ENCODE measurements around the gene DYNLT4. TPM values are rescaled to one million over a fixed set of nuclear protein-coding genes. Genes with fewer than 3 reads are reported as not detected.
"Not testable (repeated sequence)": the region's sequence is repeated elsewhere in the genome, so short reads cannot be mapped to it uniquely, and the experiment has no call there.

The DYNLT4 gene
- total RNA-seq, 1 donor from 2014 or later = 0.32 TPM

DNA sequence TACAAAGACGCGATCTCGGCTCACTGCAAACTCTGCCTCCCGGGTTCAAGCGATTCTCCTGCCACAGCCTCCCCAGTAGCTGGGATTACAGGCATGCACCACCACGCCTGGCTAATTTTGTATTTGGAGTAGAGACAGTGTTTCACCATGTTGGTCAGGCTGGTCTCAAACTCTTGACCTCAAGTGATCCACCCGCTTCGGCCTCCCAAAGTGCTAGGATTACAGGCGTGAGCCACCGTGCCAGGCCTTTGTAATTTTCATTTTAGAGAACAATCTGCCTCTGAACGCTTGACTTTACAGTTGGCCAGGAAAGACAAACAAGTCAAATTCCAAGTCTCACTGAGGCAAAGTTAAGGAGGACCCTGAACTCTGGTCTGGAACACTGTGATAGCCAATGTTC is 31.1 kb upstream of the DYNLT4 start:
- DNase-seq (ENCODE audit: low spot score); H3K9me3 Mint-ChIP-seq; H3K4me3 Mint-ChIP-seq (ENCODE audit: low read depth); H3K27ac Mint-ChIP-seq; H3K36me3 Mint-ChIP-seq (ENCODE audit: low read depth): not testable (repeated sequence)
- Mint-ChIP-seq H3K27me3 (ENCODE audit: low read depth) (peaks cover 17% of the 10 kb centered on the region), H3K4me1 (ENCODE audit: low read depth) (peaks cover 12% of the 10 kb centered on the region)
- intact Hi-C loops (cut with micrococcal nuclease) = loop anchor here (5.0 kb wide), 1 partner anchor 149 kb away; the partner anchor contains the start of gene EIF2B3

DNA sequence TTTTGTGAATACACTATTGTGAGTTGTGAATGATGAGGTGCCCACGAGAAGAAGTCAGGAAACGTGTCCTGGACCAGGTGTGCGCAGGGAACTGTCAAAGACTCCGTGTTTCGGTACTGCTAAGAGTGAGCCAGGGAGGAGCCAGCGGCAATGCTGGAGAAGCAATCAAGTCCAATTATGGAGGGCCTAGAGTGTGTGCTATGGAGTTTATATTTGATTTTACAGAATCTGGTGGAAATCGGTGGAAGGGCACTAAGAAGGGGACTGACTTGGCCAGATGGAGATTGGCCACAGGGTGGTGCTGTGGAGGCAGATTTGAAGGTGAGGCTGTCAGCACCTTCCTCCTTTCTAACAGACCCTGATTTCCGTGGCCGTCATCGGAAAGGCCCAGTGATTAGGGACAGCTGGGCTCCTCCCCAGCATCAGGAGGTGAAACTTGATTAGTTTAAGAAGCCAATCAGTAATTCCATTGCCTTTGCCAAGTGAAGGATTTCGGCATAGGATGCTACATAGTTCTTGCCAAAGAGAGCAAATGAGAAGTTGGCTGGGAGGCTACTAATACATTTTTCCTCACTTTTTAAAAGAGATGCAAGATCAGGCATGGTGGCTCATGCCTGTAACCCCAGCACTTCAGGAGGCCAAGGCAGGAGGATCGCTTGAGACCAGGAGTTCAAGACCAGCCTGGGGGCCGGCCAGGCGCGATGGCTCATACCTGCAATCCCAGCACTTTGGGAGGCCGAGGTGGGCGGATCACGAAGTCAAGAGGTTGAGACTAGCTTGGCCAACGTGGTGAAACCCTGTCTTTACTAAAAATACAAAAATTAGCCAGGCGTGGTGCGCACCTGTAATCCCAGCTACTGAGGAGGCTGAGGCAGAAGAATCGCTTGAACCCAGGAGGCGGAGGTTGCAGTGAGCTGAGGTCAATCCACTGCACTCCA is 28.9 kb upstream of the DYNLT4 start:
- intact Hi-C loops (cut with micrococcal nuclease) = loop anchor here (2.0 to 5.0 kb wide), 2 partner anchors 151 to 175 kb away; partner anchors contain the start of genes EIF2B3 and HECTD3

DNA sequence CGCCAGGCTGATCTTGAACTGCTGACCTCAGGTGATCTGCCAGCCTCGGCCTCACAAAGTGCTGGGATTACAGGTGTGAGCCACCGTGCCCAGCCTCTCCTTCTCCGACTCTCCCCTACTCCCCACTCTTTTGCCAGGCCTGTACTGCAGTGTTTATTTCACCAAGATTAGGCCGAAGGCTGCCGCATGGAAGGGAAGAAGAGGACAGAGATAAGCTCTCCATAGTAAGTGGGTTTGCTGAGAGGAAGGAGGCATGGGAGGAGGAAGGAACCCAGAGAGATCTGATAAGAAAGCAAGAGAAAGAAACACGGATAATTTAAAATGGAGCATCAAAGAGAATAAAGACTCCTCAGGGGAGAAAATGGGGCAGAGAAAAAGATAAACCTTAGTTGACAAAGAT is 27.2 kb upstream of the DYNLT4 start:
- Mint-ChIP-seq H3K36me3 (ENCODE audit: low read depth) (no peaks in the 10 kb centered on the region), H3K27ac (peak overlapping the region; percentile 7), H3K27me3 (ENCODE audit: low read depth) (no peaks in the 10 kb centered on the region), H3K4me3 (ENCODE audit: low read depth) (no peak overlapping the region), H3K9me3 (no peaks in the 10 kb centered on the region), H3K4me1 (ENCODE audit: low read depth) (peaks cover 12% of the 10 kb centered on the region)
- intact Hi-C loops (cut with micrococcal nuclease) = no loop called here
- DNase-seq (ENCODE audit: low spot score) = no peak

More for the DNA sequence above, 28.9 kb upstream of the DYNLT4 start:
- H3K27ac Mint-ChIP-seq = no peak overlapping the region
- no peaks in the 10 kb centered on the region for H3K36me3 Mint-ChIP-seq (ENCODE audit: low read depth)
- no peak overlapping the region for H3K4me3 Mint-ChIP-seq (ENCODE audit: low read depth)
- H3K9me3 Mint-ChIP-seq = no peaks in the 10 kb centered on the region
- peaks cover 12% of the 10 kb centered on the region for H3K4me1 Mint-ChIP-seq (ENCODE audit: low read depth)
- H3K27me3 Mint-ChIP-seq (ENCODE audit: low read depth) = no peaks in the 10 kb centered on the region
- DNase-seq (ENCODE audit: low spot score) = peak; percentile 75

DNA sequence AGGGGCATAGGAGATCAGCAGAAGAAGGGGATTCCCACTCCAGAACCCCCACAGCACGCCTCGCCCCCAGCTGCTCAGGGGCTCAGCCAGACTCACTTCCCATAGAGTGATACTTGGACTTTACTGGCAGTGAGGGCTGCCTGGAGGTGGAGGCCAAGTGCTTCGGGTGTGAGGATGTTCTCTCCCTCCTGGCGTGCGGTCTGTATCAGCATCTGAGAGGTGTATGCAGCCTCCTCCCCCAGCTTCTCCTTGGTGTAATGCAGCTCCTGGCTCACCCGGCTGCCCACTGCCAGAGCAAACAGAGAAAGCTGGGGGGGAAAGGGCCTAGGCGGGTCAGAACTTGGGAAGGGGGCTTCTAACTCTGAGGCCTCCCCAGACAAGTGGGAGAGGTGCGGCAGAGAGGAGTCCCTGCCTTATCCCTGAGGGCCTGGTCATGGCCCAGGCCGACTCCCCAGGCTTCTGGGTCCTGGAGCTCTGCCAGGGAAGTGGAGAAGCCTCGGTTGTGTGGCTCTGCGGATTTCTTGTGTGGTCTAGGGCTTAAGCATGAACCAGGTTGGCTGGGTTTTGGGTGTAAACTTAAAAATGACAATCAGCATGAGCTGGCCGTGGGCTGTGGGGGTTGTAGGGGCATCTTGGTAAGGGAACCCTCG is 25.0 kb upstream of the DYNLT4 start:
- Mint-ChIP-seq H3K27me3 (ENCODE audit: low read depth) (no peaks in the 10 kb centered on the region), H3K4me1 (ENCODE audit: low read depth) (peaks cover 12% of the 10 kb centered on the region), H3K27ac (no peak overlapping the region), H3K9me3 (no peaks in the 10 kb centered on the region), H3K4me3 (ENCODE audit: low read depth) (no peak overlapping the region), H3K36me3 (ENCODE audit: low read depth) (no peaks in the 10 kb centered on the region)
- DNase-seq (ENCODE audit: low spot score) = no peak
- intact Hi-C loops (cut with micrococcal nuclease) = no loop called here

DNA sequence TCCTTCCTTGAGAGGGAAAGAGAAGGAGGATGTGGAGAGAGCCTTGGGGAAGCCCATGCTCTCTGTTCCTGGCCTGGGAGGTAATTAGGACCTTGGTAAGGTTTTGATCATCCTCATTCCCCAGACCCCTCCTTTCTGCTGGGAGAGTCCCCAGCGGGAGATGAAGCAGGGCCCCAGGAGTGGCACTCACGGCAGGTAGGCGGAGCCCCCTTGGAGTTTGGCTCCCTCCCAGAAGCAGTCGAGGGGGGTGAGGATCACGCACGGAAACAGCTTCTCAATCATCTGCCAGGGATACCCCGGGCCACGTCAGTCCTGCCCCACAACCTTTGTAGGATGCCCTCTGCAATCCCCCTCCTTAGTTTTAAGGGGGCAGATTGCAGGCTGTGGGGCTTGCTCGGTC is 24.4 kb upstream of the DYNLT4 start:
- no peaks in the 10 kb centered on the region for H3K27me3 Mint-ChIP-seq (ENCODE audit: low read depth)
- H3K4me3 Mint-ChIP-seq (ENCODE audit: low read depth) = no peak overlapping the region
- H3K9me3 Mint-ChIP-seq = no peaks in the 10 kb centered on the region
- intact Hi-C loops (cut with micrococcal nuclease) = no loop called here
- H3K4me1 Mint-ChIP-seq (ENCODE audit: low read depth) = peaks cover 12% of the 10 kb centered on the region
- H3K36me3 Mint-ChIP-seq (ENCODE audit: low read depth) = no peaks in the 10 kb centered on the region
- H3K27ac Mint-ChIP-seq = no peak overlapping the region
- no peak for DNase-seq (ENCODE audit: low spot score)

DNA sequence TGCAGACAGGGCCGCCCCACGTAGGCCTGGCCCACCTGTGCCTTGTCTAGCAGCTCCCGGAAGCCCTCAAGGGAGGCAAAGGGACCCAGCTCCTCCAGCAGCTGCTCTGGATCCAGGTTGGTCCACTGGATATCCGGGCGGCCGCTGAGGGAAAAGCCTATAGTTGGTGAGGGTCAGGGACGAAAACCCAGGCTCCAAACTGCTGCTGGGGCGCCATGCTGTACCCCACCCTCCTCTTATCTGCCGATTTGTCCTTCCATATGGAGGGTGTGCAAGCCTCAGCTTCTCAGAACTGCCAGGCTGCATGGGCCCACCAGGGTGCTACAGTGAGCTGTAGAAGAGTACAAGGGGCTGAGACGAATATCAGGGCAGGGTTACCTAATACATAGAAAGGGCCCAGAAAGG is 23.8 kb upstream of the DYNLT4 start:
- H3K36me3 Mint-ChIP-seq (ENCODE audit: low read depth) = no peaks in the 10 kb centered on the region
- no peaks in the 10 kb centered on the region for H3K27me3 Mint-ChIP-seq (ENCODE audit: low read depth)
- no peaks in the 10 kb centered on the region for H3K9me3 Mint-ChIP-seq
- DNase-seq (ENCODE audit: low spot score) = no peak
- no peak overlapping the region for H3K4me3 Mint-ChIP-seq (ENCODE audit: low read depth)
- intact Hi-C loops (cut with micrococcal nuclease) = no loop called here
- peaks cover 11% of the 10 kb centered on the region for H3K4me1 Mint-ChIP-seq (ENCODE audit: low read depth)
- H3K27ac Mint-ChIP-seq = no peak overlapping the region

DNA sequence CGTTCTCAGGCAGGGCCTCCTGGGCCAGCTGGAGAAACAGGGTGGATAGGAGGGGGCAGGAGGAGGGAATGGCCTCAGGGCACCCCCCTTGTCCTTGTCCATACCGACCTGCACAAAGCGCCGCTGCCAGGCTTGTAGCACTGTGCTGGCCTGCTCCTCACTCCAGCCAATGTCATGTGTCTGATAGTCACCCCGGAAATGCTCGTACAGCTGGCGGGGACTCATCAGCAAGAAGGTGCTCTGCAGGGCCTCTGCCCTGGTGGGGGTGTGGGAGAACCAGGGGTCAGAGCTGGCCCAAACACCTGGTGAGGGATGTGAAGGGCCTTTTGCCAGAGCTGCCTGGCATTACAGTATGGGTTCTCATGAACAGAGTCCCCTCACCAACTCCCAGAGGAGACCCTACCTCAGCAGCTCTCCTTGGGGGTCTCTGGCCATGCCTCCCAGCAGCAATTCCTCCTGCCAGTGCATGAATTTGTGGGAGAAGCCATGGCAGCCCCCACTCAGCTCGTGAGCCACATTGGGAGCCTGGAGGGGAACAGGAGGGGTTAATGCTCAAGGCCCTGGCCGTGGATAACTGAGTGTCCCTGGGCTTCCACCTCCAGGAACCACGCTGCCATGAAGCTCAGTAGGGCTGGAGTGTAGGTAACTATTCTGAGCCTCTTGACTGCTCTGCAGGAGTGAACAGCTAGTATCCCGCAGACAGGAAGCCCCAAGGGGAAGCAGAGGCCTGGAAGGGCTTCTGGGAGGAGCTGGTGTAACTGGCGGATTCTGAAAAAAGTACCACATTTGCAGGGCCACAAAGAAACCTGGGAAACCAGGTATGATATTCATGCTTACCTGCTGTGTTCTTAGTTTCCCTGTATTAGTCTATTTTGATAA is 22.6 kb upstream of the DYNLT4 start:
- Mint-ChIP-seq H3K4me1 (ENCODE audit: low read depth) (peaks cover 5% of the 10 kb centered on the region), H3K27ac (no peak overlapping the region), H3K36me3 (ENCODE audit: low read depth) (no peaks in the 10 kb centered on the region), H3K9me3 (no peaks in the 10 kb centered on the region), H3K27me3 (ENCODE audit: low read depth) (no peaks in the 10 kb centered on the region), H3K4me3 (ENCODE audit: low read depth) (no peak overlapping the region)
- intact Hi-C loops (cut with micrococcal nuclease) = no loop called here
- DNase-seq (ENCODE audit: low spot score) = no peak

DNA sequence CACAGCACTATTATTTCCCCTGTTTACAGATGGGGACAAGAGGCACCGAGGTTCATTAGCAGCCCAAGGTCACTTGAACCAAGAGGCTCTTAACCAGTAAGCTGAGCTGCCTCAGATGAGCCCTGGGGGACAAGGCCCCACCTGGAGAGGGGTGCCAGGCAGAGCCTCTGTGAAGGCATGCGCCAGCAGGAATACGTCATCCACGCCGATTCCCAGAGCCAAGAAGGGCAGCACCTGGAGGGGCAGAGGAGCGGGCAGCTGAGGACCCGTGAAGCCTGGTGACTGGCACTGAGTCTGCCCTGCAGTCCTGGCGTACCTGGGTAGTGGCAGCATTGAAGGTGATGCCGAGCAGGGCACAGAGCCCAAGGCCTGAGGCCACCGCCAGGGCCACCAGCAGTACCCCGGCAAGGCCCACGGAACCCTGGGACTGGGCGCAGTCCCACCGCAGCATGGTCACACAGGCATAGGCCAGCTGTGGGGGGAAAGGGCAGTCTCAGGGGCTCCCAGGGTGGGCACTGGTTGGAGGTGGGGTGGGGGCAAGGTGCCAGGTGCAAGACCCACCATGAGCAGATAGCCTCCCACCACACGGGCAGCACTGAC is 21.8 kb upstream of the DYNLT4 start:
- Mint-ChIP-seq H3K27ac (no peak overlapping the region), H3K9me3 (no peaks in the 10 kb centered on the region), H3K27me3 (ENCODE audit: low read depth) (no peaks in the 10 kb centered on the region), H3K36me3 (ENCODE audit: low read depth) (no peaks in the 10 kb centered on the region), H3K4me1 (ENCODE audit: low read depth) (no peaks in the 10 kb centered on the region), H3K4me3 (ENCODE audit: low read depth) (no peak overlapping the region)
- DNase-seq (ENCODE audit: low spot score) = no peak
- intact Hi-C loops (cut with micrococcal nuclease) = no loop called here

DNA sequence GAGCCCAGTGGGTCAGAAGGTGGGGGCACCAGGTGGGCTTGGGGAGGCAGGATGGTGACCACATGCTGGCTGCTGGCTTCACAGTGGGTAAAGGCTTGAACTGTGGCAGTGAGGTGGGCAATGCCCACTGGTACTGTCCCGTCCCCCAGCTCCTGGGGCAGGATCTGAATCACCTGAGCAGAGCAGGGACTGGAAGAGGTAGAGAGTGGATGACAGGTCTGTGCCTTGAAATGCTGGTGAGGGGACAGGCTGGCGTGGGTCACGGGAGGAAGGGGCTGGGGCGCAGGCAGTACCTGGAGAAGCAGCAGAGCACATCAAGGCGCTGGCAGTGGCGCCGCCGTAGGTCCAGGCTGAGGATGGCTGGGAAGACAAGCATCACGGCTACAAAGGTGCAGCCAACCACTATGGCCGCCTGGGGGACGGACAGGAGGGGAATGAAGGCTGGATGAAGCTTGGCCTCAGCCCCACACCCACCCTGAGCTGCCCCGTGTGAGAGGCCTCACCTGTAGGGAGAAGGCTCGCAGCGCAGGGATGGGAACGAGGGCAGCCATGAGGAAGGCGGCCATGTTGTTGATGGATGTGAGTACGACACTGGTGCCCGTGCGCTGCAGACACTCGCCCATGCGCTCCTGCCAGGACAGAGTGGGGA is 21.0 kb upstream of the DYNLT4 start:
- intact Hi-C loops (cut with micrococcal nuclease) = no loop called here
- no peaks in the 10 kb centered on the region for H3K36me3 Mint-ChIP-seq (ENCODE audit: low read depth)

DNA sequence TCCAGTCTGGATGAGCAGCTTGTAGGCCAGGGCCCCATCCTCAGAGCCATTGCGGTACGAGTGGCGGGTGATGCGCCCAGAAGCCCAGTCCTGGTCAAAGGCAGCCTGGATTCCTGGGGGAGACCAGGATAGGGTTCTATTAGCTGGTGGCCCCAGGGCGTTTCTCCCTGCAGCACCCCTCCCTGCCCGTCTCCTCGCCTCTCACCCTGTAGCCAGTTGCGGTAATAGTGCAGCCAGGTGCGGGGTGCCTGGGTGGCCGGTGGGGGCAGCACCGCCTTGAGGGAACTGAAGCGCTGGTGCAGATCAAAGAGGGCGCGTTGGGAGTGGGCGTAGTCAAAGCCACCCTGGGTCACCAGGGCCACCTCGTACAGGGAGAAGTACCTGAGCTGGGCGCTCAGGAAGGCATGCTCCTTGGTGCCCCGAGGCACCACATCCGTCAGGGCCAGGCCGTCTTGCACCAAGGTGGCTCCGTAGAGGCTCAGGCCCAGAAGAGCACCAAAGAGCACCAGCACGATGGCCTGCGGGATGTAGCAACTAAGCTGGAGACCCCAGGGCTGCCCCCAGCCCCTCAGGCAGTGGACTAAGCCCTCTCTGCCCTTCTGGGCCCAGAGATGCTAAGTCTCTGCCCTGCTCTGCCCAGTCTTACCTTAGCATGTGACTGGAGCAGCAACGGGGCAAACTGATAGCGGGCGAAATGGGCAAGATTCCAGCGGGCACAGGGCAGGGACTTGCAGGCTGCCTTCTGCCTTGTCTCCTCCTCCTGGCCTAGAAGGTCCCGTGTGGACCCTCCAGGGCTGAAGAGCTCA is 20.2 kb upstream of the DYNLT4 start:
- intact Hi-C loops (cut with micrococcal nuclease) = no loop called here
- Mint-ChIP-seq H3K27ac (no peak overlapping the region), H3K4me1 (ENCODE audit: low read depth) (no peaks in the 10 kb centered on the region), H3K4me3 (ENCODE audit: low read depth) (no peak overlapping the region), H3K36me3 (ENCODE audit: low read depth) (no peaks in the 10 kb centered on the region), H3K27me3 (ENCODE audit: low read depth) (no peaks in the 10 kb centered on the region), H3K9me3 (no peaks in the 10 kb centered on the region)
- DNase-seq (ENCODE audit: low spot score) = no peak

More for the DNA sequence above, 21.0 kb upstream of the DYNLT4 start:
- no peaks in the 10 kb centered on the region for H3K27me3 Mint-ChIP-seq (ENCODE audit: low read depth)
- no peaks in the 10 kb centered on the region for H3K4me1 Mint-ChIP-seq (ENCODE audit: low read depth)
- DNase-seq (ENCODE audit: low spot score) = no peak
- H3K27ac Mint-ChIP-seq = no peak overlapping the region
- no peaks in the 10 kb centered on the region for H3K9me3 Mint-ChIP-seq
- no peak overlapping the region for H3K4me3 Mint-ChIP-seq (ENCODE audit: low read depth)

DNA sequence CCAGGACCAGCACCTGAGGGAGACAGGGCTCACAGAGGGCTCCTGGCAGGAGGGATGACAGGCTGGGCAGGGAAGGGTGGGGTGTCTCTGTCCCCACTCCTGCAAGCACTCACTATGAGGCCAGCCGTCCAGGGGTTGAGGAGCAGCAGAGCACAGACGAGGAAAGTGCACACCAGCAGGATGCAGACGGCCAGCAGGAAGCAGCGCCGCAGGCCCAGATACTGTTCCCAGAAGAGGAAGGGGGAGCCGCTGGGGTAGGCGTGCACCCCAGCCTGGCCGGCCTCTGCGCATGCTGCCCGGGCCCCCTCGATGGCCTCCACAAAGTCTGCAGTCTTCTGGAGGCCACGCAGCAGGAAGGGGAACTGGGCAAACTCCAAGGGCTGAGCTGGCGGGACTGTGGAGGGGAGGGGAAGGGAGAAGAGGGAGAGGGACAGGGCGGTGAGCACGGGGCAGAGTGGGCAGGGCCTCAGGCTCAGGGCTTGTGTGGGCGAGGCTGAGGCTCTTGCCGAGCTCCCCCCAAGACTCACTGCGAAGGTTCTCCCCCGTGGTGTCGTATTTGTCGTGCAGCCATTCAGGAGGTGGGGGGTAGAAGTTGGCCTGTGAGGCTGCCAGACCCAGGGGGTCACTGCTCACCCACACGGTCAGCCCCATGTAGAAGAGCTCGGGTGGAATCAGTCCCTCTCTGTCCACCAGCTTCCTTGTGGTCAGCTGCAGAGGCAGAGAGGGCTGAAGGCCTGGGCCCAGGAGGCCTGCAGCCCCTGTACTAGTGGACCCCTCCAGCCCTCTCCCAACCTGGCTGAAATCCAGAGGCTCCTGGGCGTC is 19.4 kb upstream of the DYNLT4 start:
- Mint-ChIP-seq H3K4me1 (ENCODE audit: low read depth) (no peaks in the 10 kb centered on the region), H3K4me3 (ENCODE audit: low read depth) (no peak overlapping the region), H3K27ac (no peak overlapping the region), H3K9me3 (no peaks in the 10 kb centered on the region), H3K27me3 (ENCODE audit: low read depth) (no peaks in the 10 kb centered on the region), H3K36me3 (ENCODE audit: low read depth) (no peaks in the 10 kb centered on the region)
- intact Hi-C loops (cut with micrococcal nuclease) = no loop called here
- DNase-seq (ENCODE audit: low spot score) = no peak

Measured in activated T-helper 2 cell treated with anti-CD3 and anti-CD28 coated beads, Interferon-gamma antibody, Interleukin-2, Interleukin-4, amounts not matched to agents 10 μg/mL and 5 μg/mL and 100 μg/mL, durations not matched to agents 14 hours and 24 hours and 36 hours (primary cell).